Small intestine (tissue), 7 donors: ENCODE results near the gene RUNX2. TPM values are rescaled to one million over a fixed set of nuclear protein-coding genes. Genes with fewer than 3 reads are reported as not detected.

Source experiments
- DNase-seq, 2 donors: peaks; one replicate each; pipeline versions ENCODE4 v3.0.0 to v3.0.0-alpha.2; 2013
- FAIRE-seq: peaks from 2 replicates; lab custom pipeline; 2012; peaks lifted over from hg19 to GRCh38; lab: Jason Lieb, UNC
- H3K27ac ChIP-seq, 3 donors: one replicate each; pipeline ENCODE4 v1.5.1; 2013; ENCODE audit warnings: low read length in 2 of 3, mild to moderate bottlenecking in 2 of 3, control low read depth in 1 of 3, inconsistent platforms in 1 of 3, low read depth in 1 of 3, moderate library complexity in 1 of 3
- H3K27me3 ChIP-seq, 3 donors: one replicate each; pipeline ENCODE4 v1.6.1; 2013; ENCODE audit warnings: low read length in 3 of 3, inconsistent platforms in 1 of 3; ENCODE audit not compliant: control insufficient read depth in 3 of 3, insufficient read depth in 3 of 3
- H3K36me3 ChIP-seq, 3 donors: one replicate each; pipeline ENCODE4 v1.6.1; 2013; ENCODE audit warnings: low read length in 3 of 3, inconsistent platforms in 1 of 3, low read depth in 1 of 3, mild to moderate bottlenecking in 1 of 3, moderate library complexity in 1 of 3; ENCODE audit not compliant: control insufficient read depth in 3 of 3, insufficient read depth in 2 of 3
- H3K4me1 ChIP-seq, 3 donors: one replicate each; pipeline ENCODE4 v1.6.1; 2013; ENCODE audit warnings: low read length in 2 of 3, inconsistent platforms in 1 of 3, low read depth in 1 of 3, mild to moderate bottlenecking in 1 of 3, moderate library complexity in 1 of 3; ENCODE audit not compliant: control insufficient read depth in 3 of 3, insufficient read depth in 2 of 3
- H3K4me3 ChIP-seq, 3 donors: one replicate each; pipeline ENCODE4 v1.5.1; 2013; ENCODE audit warnings: low read length in 3 of 3, control low read depth in 1 of 3, inconsistent platforms in 1 of 3, low read depth in 1 of 3, mild to moderate bottlenecking in 1 of 3, moderate library complexity in 1 of 3
- H3K9me3 ChIP-seq, 2 donors: one replicate each; pipeline ENCODE4 v1.6.1; 2013; ENCODE audit warnings: low read depth in 1 of 2, low read length in 1 of 2; ENCODE audit not compliant: control insufficient read depth in 2 of 2, insufficient read depth in 1 of 2
- WGBS, 3 donors: extraction: QIAGEN DNeasy Blood & Tissue Kit; methylation state at CpG; one replicate each; pipeline ENCODE4 v1.1.7; 2013; 5-methylcytosine and 5-hydroxymethylcytosine counted together
- polyA plus RNA-seq, 4 donors: library from polyadenylated mRNA; stranded (reverse) in 3 of 4; unstranded in 1 of 4; fragments of 200-250 nt in 3 of 4; fragments of 120-200 nt in 1 of 4; gene quantifications; one replicate each; pipeline versions ENCODE4 v1.2.1 to v1.2.3, GENCODE V29; 2013
- donor health status: healthy with polysubstance abuse.
- donor health status: control.
- donor health status: control.
- donor health status: Bipolar disorder and iron deficiency.
- donor health status: healthy.

The RUNX2 gene
- polyA plus RNA-seq, 4 donors = under 0.01 to 2.5 (median 0.94) TPM

- no peaks in the 10 kb centered on the region for H3K9me3 ChIP-seq
- no peaks in the 10 kb centered on the region for H3K36me3 ChIP-seq
- no peak for FAIRE-seq
- no peak overlapping the region for H3K27ac ChIP-seq
- no peaks in the 10 kb centered on the region for H3K27me3 ChIP-seq
- no peak overlapping the region for H3K4me3 ChIP-seq
- DNase-seq = peak in 1 of 2 donors; percentile 14
- peaks cover 0 to 7% (median 0%) of the 10 kb centered on the region in 3 donors for H3K4me1 ChIP-seq
- 44 to 66% (median 55%) methylated on average over 7 of the region's 7 CpGs for WGBS, 3 donors
Observed at GRCh38 chr6:45436544-45437438, 108.7 kb downstream of the RUNX2 start.

- no peak for FAIRE-seq
- Histone ChIP-seq H3K36me3 (no peaks in the 10 kb centered on the region), H3K9me3 (no peaks in the 10 kb centered on the region), H3K27me3 (no peaks in the 10 kb centered on the region), H3K27ac (peak overlapping the region in 1 of 3 donors; percentile 64), H3K4me1 (peaks cover 0 to 7% (median 0%) of the 10 kb centered on the region in 3 donors), H3K4me3 (no peak overlapping the region)
- WGBS, 3 donors = 65 to 92% (median 90%) methylated on average over 3 of the region's 3 CpGs
- no peak for DNase-seq
Observed at GRCh38 chr6:45437439-45437815, 109.3 kb downstream of the RUNX2 start.

GRCh38 chr6:45438151-45438550, 110.0 kb downstream of the RUNX2 start:
- no peaks in the 10 kb centered on the region for H3K9me3 ChIP-seq
- WGBS, 3 donors = 57 to 60% (median 60%) methylated on average over 3 of the region's 3 CpGs
- FAIRE-seq (no peak), DNase-seq (peak in 1 of 2 donors; percentile 19)
- no peak overlapping the region for H3K27ac ChIP-seq
- H3K4me3 ChIP-seq = no peak overlapping the region
- no peaks in the 10 kb centered on the region for H3K27me3 ChIP-seq
- H3K36me3 ChIP-seq = no peaks in the 10 kb centered on the region
- H3K4me1 ChIP-seq = peaks cover 0 to 7% (median 0%) of the 10 kb centered on the region in 3 donors

GRCh38 chr6:45438849-45439406, 110.8 kb downstream of the RUNX2 start:
- H3K4me1 ChIP-seq = peaks cover 0 to 7% (median 0%) of the 10 kb centered on the region in 3 donors
- no peaks in the 10 kb centered on the region for H3K9me3 ChIP-seq
- no peak overlapping the region for H3K4me3 ChIP-seq
- H3K36me3 ChIP-seq = no peaks in the 10 kb centered on the region
- DNase-seq = no peak
- no peak overlapping the region for H3K27ac ChIP-seq
- WGBS, 3 donors = 83 to 89% (median 86%) methylated on average over 1 of the region's 1 CpG
- H3K27me3 ChIP-seq = no peaks in the 10 kb centered on the region
- FAIRE-seq = no peak

GRCh38 chr6:45439459-45439858, 111.3 kb downstream of the RUNX2 start:
- 82 to 90% (median 89%) methylated on average over 6 of the region's 6 CpGs for WGBS, 3 donors
- H3K9me3 ChIP-seq = no peaks in the 10 kb centered on the region
- no peaks in the 10 kb centered on the region for H3K36me3 ChIP-seq
- H3K4me3 ChIP-seq = no peak overlapping the region
- FAIRE-seq = no peak
- DNase-seq = no peak
- H3K4me1 ChIP-seq = peaks cover 0 to 7% (median 0%) of the 10 kb centered on the region in 3 donors
- H3K27ac ChIP-seq = no peak overlapping the region
- no peaks in the 10 kb centered on the region for H3K27me3 ChIP-seq

GRCh38 chr6:45439861-45440388, 111.8 kb downstream of the RUNX2 start:
- Histone ChIP-seq H3K27me3 (no peaks in the 10 kb centered on the region), H3K36me3 (no peaks in the 10 kb centered on the region), H3K4me3 (no peak overlapping the region), H3K27ac (no peak overlapping the region), H3K9me3 (no peaks in the 10 kb centered on the region), H3K4me1 (peaks cover 0 to 11% (median 0%) of the 10 kb centered on the region in 3 donors)
- DNase-seq = no peak
- WGBS, 3 donors = 92 to 98% (median 95%) methylated on average over 6 of the region's 6 CpGs
- FAIRE-seq = no peak

- WGBS, 3 donors = 44 to 65% (median 54%) methylated on average over 6 of the region's 6 CpGs
Observed at GRCh38 chr6:45441851-45442453, 113.8 kb downstream of the RUNX2 start.

GRCh38 chr6:45442716-45443115, 114.6 kb downstream of the RUNX2 start:
- Histone ChIP-seq H3K4me1 (peaks cover 0 to 13% (median 9%) of the 10 kb centered on the region in 3 donors), H3K36me3 (no peaks in the 10 kb centered on the region), H3K27ac (no peak overlapping the region), H3K27me3 (no peaks in the 10 kb centered on the region), H3K4me3 (no peak overlapping the region), H3K9me3 (no peaks in the 10 kb centered on the region)
- WGBS, 3 donors = 91 to 94% (median 91%) methylated on average over 3 of the region's 3 CpGs
- FAIRE-seq (no peak), DNase-seq (no peak)

More at GRCh38 chr6:45441851-45442453, 113.8 kb downstream of the RUNX2 start:
- Histone ChIP-seq H3K36me3 (no peaks in the 10 kb centered on the region), H3K9me3 (no peaks in the 10 kb centered on the region), H3K27ac (no peak overlapping the region), H3K27me3 (no peaks in the 10 kb centered on the region), H3K4me3 (no peak overlapping the region), H3K4me1 (peaks cover 0 to 13% (median 9%) of the 10 kb centered on the region in 3 donors)
- DNase-seq (peak in 1 of 2 donors; percentile 5), FAIRE-seq (no peak)
